A673 (cell line): ENCODE results near the gene HERPUD2. TPM values are rescaled to one million over a fixed set of nuclear protein-coding genes. Genes with fewer than 3 reads are reported as not detected.

Experiments used
- BruUV-seq: library from RNA; stranded (reverse); fragments of 400-500 nt; replicated peaks from 2 replicates; lab custom pipeline; 2021; lab: Mats Ljungman, UMichigan
- CTCF ChIA-PET: fragments of 300-600 bp; sonication (Branson Sonifier 250); formaldehyde crosslinking; loops from one replicate; lab custom pipeline; 2022; ENCODE audit warnings: antibody characterized with exemption; lab: Charles Lee
- POLR2A ChIA-PET: fragments of 300-600 bp; sonication (Branson Sonifier 250); formaldehyde crosslinking; loops from one replicate; lab custom pipeline; 2022; ENCODE audit warnings: antibody characterized with exemption; ENCODE audit not compliant: low non-redundant PET; lab: Charles Lee
- DNase-seq: peaks from one replicate; pipeline ENCODE4 v3.0.0-alpha.2; 2015; ENCODE audit warnings: low spot score
- H3K27ac ChIP-seq: fragments of 200-600 bp; sonication (generic); 2 replicates; pipeline ENCODE4 v1.5.1; 2016; ENCODE audit warnings: mixed run types, low read depth, mild to moderate bottlenecking, mixed read lengths, antibody characterized with exemption, low read length; ENCODE audit not compliant: poor library complexity, severe bottlenecking
- H3K27me3 ChIP-seq: fragments of 200-600 bp; sonication (generic); replicated peaks from 2 replicates; pipeline ENCODE4 v1.6.1; 2017; ENCODE audit warnings: mixed run types, low read depth, mild to moderate bottlenecking, mixed read lengths, antibody characterized with exemption, low read length; ENCODE audit not compliant: insufficient read depth, poor library complexity
- H3K36me3 ChIP-seq: fragments of 200-600 bp; sonication (generic); 2 replicates; pipeline ENCODE4 v1.6.1; 2016; ENCODE audit warnings: mixed run types, mild to moderate bottlenecking, mixed read lengths, antibody characterized with exemption, low read length; ENCODE audit not compliant: insufficient read depth, poor library complexity, severe bottlenecking
- H3K4me1 ChIP-seq: fragments of 200-600 bp; sonication (generic); 2 replicates; pipeline ENCODE4 v1.6.1; 2017; ENCODE audit warnings: mixed run types, mild to moderate bottlenecking, mixed read lengths, antibody characterized with exemption, low read length; ENCODE audit not compliant: insufficient read depth, poor library complexity, severe bottlenecking
- H3K4me3 ChIP-seq: fragments of 200-600 bp; sonication (generic); 2 replicates; pipeline ENCODE4 v1.5.1; 2016; ENCODE audit warnings: low read depth, mixed run types, mild to moderate bottlenecking, mixed read lengths, low read length; ENCODE audit not compliant: poor library complexity, severe bottlenecking
- H3K9me3 ChIP-seq: fragments of 200-600 bp; sonication (generic); 2 replicates; pipeline ENCODE4 v1.6.1; 2016; ENCODE audit warnings: mixed run types, low read depth, mild to moderate bottlenecking, mixed read lengths, antibody characterized with exemption, low read length; ENCODE audit not compliant: poor library complexity, severe bottlenecking
- EZH2 ChIP-seq: fragments of 200-600 bp; sonication (generic); IDR thresholded peaks from 2 replicates; pipeline ENCODE4 v1.6.1; 2017; ENCODE audit warnings: borderline replicate concordance, low read depth, mild to moderate bottlenecking, mixed read lengths, antibody characterized with exemption, low read length; ENCODE audit not compliant: poor library complexity, severe bottlenecking
- intact Hi-C: fragments of 100-400 bp; cut with micrococcal nuclease; formaldehyde crosslinking; loops from one replicate; pipeline ENCODE4 v1.10.0; 2022; ENCODE audit not compliant: unreplicated experiment
- total RNA-seq: library from RNA; stranded (reverse); gene quantifications from 2 replicates; pipeline ENCODE4 v1.2.3, GENCODE V29; 2021
- TF ChIP-seq, protein P1 (sequence below): fragments of 300-800, 200-600 bp; sonication (generic); conservative IDR thresholded peaks from 2 replicates; pipeline ENCODE4 v1.5.1; 2017; ENCODE audit warnings: low read depth, mild to moderate bottlenecking, antibody characterized with exemption, low read length, moderate library complexity, mixed read lengths

HERPUD2 gene
- total RNA-seq, 1 experiment from 2014 or later: 23.3 TPM

DNA sequence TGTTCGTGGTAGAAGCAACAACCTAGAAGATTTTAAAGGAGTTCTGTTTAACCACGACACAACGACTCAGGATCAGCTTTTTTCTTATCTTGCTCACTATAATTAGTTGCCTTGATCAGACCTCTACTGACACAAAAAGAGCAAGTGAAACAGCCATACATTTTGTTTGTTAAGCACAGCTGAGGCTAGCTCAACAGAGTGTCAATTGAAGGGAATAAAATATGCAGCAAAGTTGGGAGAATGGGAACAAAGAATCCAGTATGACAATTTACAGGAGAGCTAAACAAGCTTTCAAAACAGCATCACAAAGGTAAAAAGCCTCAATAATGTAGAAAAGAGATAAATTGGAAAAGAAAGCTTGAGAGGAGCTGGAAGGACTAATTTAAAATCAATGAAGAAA lies 40.5 kb upstream of the HERPUD2 start:
- no TSS peak for BruUV-seq
- no peaks in the 10 kb centered on the region for H3K36me3 ChIP-seq
- no peak overlapping the region for H3K4me3 ChIP-seq
- H3K9me3 ChIP-seq: no peaks in the 10 kb centered on the region
- DNase-seq: no peak
- ChIA-PET CTCF (no interaction called here), POLR2A (no interaction called here)
- intact Hi-C loops: no loop called here
- TF ChIP-seq, protein P1, sequence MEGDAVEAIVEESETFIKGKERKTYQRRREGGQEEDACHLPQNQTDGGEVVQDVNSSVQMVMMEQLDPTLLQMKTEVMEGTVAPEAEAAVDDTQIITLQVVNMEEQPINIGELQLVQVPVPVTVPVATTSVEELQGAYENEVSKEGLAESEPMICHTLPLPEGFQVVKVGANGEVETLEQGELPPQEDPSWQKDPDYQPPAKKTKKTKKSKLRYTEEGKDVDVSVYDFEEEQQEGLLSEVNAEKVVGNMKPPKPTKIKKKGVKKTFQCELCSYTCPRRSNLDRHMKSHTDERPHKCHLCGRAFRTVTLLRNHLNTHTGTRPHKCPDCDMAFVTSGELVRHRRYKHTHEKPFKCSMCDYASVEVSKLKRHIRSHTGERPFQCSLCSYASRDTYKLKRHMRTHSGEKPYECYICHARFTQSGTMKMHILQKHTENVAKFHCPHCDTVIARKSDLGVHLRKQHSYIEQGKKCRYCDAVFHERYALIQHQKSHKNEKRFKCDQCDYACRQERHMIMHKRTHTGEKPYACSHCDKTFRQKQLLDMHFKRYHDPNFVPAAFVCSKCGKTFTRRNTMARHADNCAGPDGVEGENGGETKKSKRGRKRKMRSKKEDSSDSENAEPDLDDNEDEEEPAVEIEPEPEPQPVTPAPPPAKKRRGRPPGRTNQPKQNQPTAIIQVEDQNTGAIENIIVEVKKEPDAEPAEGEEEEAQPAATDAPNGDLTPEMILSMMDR: no peak
- no peak for TF ChIP-seq EZH2
- H3K27ac ChIP-seq: no peak overlapping the region
- H3K27me3 ChIP-seq: no peaks in the 10 kb centered on the region
- peaks cover 4% of the 10 kb centered on the region for H3K4me1 ChIP-seq

- CTCF ChIA-PET: no interaction called here
- Histone ChIP-seq H3K4me3 (no peak overlapping the region), H3K36me3 (no peaks in the 10 kb centered on the region), H3K27ac (no peak overlapping the region), H3K9me3 (no peaks in the 10 kb centered on the region), H3K4me1 (peaks cover 4% of the 10 kb centered on the region), H3K27me3 (no peaks in the 10 kb centered on the region)
- no peak for DNase-seq
- intact Hi-C loops: no loop called here
- POLR2A ChIA-PET: no interaction called here
- BruUV-seq: no TSS peak
- TF ChIP-seq, protein P1: no peak
- TF ChIP-seq EZH2: no peak
Observed at GRCh38 chr7:35734001-35734483, 39.1 kb upstream of the HERPUD2 start.

DNA sequence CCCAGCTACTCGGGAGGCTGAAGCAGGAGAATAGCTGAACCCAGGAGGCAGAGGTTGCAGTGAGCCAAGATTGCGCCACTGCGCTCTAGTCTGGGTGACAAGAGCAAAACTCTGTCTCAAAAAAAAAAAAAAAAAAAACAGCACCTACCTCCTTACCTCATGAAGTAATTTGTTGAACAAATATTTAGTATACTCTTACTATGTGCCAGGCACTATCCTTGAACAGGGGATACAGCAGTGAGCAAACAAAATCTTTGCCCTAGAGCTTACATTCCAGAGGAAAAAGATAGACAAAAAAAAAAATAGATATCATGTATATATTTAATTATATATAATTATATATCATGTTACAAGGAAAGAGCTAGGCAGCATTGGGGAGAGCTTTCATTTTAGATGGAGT lies 36.4 kb upstream of the HERPUD2 start:
- intact Hi-C loops: no loop called here
- Histone ChIP-seq H3K27ac (no peak overlapping the region), H3K4me3 (no peak overlapping the region), H3K9me3 (no peaks in the 10 kb centered on the region), H3K4me1 (peaks cover 4% of the 10 kb centered on the region), H3K36me3 (no peaks in the 10 kb centered on the region), H3K27me3 (no peaks in the 10 kb centered on the region)
- TF ChIP-seq EZH2: no peak
- TF ChIP-seq, protein P1: no peak
- no TSS peak for BruUV-seq
- ChIA-PET POLR2A (interaction anchor here (0.6 to 0.7 kb wide), 2 partner anchors 10 to 338 kb away, joined by 3 to 4 read pairs; no protein-coding TSS in a partner anchor), CTCF (interaction anchor here (0.7 kb wide), 1 partner anchor 107 kb away, joined by 7 read pairs; no protein-coding TSS in a partner anchor)
- DNase-seq: no peak
